Stimulated activated CD4-positive, alpha-beta T cell treated with anti-CD3 and anti-CD28 coated beads, Interleukin-1b, Interleukin-23, amount 100 ng/mL, for 4 hours (primary cell): ENCODE data around the gene OLFML1.

ENCODE experiments used
- DNase-seq, 2 donors: peaks; one replicate each; pipeline ENCODE4 v3.0.0-alpha.2; 2020; ENCODE audit warnings: low read depth in 2 of 2

OLFML1 gene

GRCh38 chr11:7532405-7533145, 47.3 kb downstream of the OLFML1 start:
- DNase-seq: no peak

- no peak for DNase-seq
Measured at GRCh38 chr11:7533199-7534041, 48.1 kb downstream of the OLFML1 start.

GRCh38 chr11:7534042-7534378, 48.7 kb downstream of the OLFML1 start:
- no peak for DNase-seq

- DNase-seq: no peak
Measured at GRCh38 chr11:7536100-7536499, 50.8 kb downstream of the OLFML1 start.

- DNase-seq: no peak
Measured at GRCh38 chr11:7537265-7537664, 52.0 kb downstream of the OLFML1 start.

- no peak for DNase-seq
Measured at GRCh38 chr11:7538031-7538430, 52.7 kb downstream of the OLFML1 start.

- DNase-seq: no peak
Measured at GRCh38 chr11:7538466-7539454, 53.5 kb downstream of the OLFML1 start.

GRCh38 chr11:7540830-7541555, 55.7 kb downstream of the OLFML1 start:
- no peak for DNase-seq

GRCh38 chr11:7543302-7543701, 58.0 kb downstream of the OLFML1 start:
- no peak for DNase-seq

- no peak for DNase-seq
Measured at GRCh38 chr11:7544021-7544420, 58.7 kb downstream of the OLFML1 start.

- DNase-seq: no peak
Measured at GRCh38 chr11:7545611-7546010, 60.3 kb downstream of the OLFML1 start.

GRCh38 chr11:7546324-7546791, 61.1 kb downstream of the OLFML1 start:
- no peak for DNase-seq

GRCh38 chr11:7547687-7548086, 62.4 kb downstream of the OLFML1 start:
- no peak for DNase-seq

GRCh38 chr11:7548659-7549274, 63.5 kb downstream of the OLFML1 start:
- DNase-seq: no peak

GRCh38 chr11:7549681-7550080, 64.4 kb downstream of the OLFML1 start:
- no peak for DNase-seq

- no peak for DNase-seq
Measured at GRCh38 chr11:7551571-7551970, 66.3 kb downstream of the OLFML1 start.

- DNase-seq: no peak
Measured at GRCh38 chr11:7552666-7553065, 67.4 kb downstream of the OLFML1 start.

GRCh38 chr11:7555052-7555699, 69.9 kb downstream of the OLFML1 start:
- no peak for DNase-seq

GRCh38 chr11:7558046-7558445, 72.7 kb downstream of the OLFML1 start:
- DNase-seq: no peak
